GM12892 (cell line): Measurements from ENCODE around the gene PRSS48.
"Not testable (repeated sequence)": the region's sequence is repeated elsewhere in the genome, so short reads cannot be mapped to it uniquely, and the experiment has no call there.

ENCODE experiments used
- POLR2A ChIP-seq: IDR thresholded peaks from 2 replicates; pipeline ENCODE4 v1.6.1; 2011; ENCODE audit warnings: low read depth, low read length, control low read depth
- POLR2AphosphoS5 ChIP-seq: IDR thresholded peaks from 2 replicates; pipeline ENCODE4 v1.6.1; 2011; ENCODE audit warnings: low read depth, low read length, control low read depth
- TAF1 ChIP-seq: IDR thresholded peaks from 2 replicates; pipeline ENCODE4 v1.6.1; 2011; ENCODE audit warnings: low read depth, mild to moderate bottlenecking, control low read depth, low read length, borderline replicate concordance

GRCh38 chr4:151322161-151322560, 45.2 kb downstream of the PRSS48 start:
- TF ChIP-seq POLR2A, POLR2AphosphoS5, TAF1: not testable (repeated sequence)
